CMK (cell line): ENCODE measurements around the gene PIK3C2G.

Experiments
- DNase-seq: peaks from one replicate; pipeline ENCODE4 v3.0.0-alpha.2; 2010; ENCODE audit warnings: low read depth

PIK3C2G gene

DNA sequence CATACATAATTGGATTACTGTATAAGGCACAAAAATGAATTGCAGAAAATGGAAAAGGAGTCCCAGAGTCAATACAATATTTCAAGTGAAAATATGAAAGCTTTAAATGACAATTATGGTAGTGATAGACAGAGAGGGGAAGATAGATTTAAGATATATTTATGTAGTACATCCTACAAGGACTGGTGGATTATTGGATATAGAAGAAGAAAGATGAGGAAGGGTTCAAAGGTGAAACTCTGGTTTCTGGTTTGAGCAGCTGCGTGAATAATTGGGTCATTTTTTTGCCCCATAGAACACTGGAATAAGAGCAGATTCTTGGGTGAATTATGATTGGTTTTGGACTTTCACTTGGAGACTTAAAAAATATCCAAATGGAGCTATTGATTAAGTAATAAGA lies 19.4 kb downstream of the PIK3C2G start:
- DNase-seq, result no peak

GRCh38 chr12:18281941-18282340 lies 20.6 kb downstream of the PIK3C2G start:
- no peak for DNase-seq

GRCh38 chr12:18283831-18284230 lies 22.5 kb downstream of the PIK3C2G start:
- DNase-seq, result no peak

- DNase-seq, result no peak
Observed at GRCh38 chr12:18284386-18284785, 23.1 kb downstream of the PIK3C2G start.

- DNase-seq, result no peak
Observed at GRCh38 chr12:18285161-18285560, 23.8 kb downstream of the PIK3C2G start.

- no peak for DNase-seq
Observed at GRCh38 chr12:18290386-18290785, 29.1 kb downstream of the PIK3C2G start.

GRCh38 chr12:18294889-18295288 lies 33.6 kb downstream of the PIK3C2G start:
- no peak for DNase-seq

DNA sequence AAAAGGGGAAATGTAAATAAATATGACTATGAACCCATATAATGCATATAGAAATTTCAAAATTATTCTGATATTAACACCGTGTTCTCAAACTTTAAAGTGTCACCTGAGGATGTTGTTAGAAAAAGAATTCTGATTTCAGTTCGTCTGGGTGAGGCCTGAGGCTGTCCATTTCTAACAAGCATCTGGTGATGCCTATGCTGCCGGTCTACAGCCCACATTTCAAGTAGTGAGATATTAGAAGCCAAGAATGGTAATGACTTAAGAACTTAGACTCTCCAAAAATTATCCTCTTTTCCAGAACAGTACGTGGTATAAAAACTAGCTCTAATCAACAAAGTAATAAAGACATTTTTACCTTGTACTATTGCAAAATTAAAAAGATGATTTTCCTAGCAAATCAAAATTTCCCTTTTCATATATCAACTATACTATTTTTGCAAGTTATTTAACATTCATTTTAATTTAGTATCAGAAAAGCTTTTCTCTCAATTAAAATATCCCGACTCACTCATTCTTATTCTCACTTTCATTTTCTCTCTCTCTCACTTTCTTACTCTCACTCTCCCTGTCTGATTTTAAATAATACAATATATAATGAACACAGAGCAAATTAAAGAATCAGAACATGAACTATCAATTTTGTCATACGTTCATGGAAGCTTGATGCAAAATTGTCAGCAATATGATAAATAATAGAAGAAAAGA lies 35.0 kb downstream of the PIK3C2G start:
- no peak for DNase-seq

GRCh38 chr12:18296909-18297280 lies 35.6 kb downstream of the PIK3C2G start:
- no peak for DNase-seq

DNA sequence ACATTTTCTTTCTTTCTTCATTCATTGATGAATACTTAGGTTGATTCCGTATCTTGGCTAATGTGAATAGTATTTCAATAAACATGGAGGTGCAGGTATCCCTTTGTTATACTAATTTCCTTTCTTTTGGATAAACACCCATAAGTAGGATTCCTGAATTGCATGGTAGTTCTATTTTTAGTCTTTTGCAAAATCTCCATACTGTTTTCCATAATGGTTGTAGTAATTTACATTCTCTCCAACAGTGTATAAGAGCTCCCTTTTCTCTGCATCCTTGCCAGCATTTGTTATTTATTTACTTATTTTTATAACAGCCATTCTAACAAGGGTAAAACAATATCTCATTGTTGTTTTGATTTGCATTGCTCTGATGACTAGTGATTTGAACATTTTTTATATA lies 36.6 kb downstream of the PIK3C2G start:
- DNase-seq, result no peak

GRCh38 chr12:18302809-18303430 lies 41.6 kb downstream of the PIK3C2G start:
- no peak for DNase-seq

DNA sequence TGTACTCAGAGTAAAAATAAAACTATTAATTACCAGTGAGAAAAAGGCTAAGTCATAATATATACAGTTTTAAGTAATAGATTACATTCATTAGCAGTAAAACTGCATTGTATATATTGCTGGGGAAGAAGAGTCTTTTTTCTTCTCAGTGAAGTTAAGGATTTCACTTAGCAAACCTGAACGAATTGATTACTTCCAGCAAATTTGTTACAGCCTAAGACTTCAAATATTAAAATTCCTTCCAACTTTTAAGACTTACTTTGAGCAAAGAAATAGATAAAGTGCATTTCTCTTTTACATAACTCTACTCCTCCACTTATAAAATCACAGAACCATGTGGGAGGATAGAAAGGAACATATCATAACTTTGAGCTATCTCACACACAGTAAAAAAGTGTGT lies 43.3 kb downstream of the PIK3C2G start:
- no peak for DNase-seq

GRCh38 chr12:18306311-18306710 lies 45.0 kb downstream of the PIK3C2G start:
- no peak for DNase-seq

GRCh38 chr12:18313306-18313705 lies 52.0 kb downstream of the PIK3C2G start:
- no peak for DNase-seq

DNA sequence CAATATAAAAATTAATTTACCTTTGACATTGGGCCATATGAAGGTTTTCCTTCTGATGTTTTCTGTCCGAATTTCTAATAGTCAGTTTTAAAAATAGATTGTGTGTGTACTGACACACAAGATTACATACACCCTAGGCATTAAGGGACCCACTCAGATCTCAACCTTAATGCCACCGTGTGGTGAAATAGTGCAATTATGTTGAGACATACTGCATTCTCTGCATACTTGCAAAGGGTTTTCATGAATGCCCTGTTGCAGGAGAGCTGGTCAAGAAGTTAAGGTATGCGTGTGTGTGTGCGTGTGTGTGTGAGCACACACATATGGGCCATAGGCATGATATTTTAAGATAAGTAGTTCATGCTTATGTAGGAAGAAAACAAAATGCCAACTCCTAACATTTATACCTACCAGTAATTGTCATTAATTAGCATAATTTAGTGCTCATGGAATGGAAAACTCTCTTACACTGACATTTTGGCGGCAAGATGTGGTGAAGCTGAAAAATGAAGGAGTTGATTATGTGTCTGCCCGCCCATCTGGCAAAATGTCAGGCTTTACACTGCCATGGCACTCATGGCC lies 58.8 kb downstream of the PIK3C2G start:
- no peak for DNase-seq

DNA sequence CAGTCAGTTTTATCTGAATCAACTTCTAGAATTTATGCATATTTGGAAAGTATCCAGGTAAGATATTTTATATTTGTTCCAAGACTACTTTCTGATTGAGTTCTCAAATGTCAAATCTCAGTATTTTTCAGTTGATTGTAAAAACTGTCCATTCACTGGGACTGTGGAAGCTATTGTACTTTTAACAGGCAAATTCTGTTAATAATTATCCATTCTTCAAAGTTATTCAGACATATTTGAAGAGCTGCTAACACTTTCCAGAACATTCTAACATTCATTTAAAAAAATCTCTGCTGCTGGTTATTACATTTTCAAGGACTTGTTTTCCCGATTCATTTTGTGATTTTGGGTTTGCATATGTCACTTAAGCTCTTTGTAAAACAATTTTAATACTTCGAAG lies 59.7 kb downstream of the PIK3C2G start:
- no peak for DNase-seq

DNA sequence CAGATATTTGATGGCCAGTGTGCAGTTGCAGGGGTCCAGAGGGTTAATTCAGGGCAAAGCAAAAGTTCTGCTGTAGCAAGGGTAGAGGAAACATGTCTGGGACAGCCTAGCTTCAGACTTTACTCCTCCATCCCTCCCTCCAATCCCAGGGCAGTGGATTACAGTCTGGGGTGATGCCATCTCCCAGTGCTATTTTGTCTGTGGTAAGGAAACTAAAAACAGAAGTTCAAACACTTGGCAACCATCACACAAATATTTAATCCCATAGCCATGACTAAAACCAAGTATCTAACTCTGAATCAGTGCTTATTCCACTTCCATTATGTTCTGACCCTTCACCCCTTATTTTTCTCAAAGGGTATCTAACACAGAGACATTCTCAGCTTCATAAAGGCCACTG lies 61.8 kb downstream of the PIK3C2G start:
- DNase-seq, result no peak

DNA sequence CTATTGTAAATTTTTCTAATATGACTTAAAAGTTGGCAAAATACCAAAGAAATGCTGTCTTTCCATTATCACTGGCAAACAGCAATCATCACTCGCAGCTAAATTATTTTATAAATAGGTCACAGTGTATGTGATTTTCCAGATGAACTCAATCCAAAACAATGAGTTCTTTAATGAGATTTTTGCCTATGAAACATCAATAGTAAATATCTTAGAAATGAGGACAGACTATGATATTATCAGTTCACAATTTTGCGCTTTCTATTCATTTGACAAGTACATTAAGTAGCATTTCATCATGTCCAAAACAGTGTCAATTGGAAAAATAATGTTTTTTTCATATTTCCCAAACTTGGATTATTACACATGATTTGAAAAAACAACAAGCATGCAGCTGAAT lies 65.7 kb downstream of the PIK3C2G start:
- no peak for DNase-seq

DNA sequence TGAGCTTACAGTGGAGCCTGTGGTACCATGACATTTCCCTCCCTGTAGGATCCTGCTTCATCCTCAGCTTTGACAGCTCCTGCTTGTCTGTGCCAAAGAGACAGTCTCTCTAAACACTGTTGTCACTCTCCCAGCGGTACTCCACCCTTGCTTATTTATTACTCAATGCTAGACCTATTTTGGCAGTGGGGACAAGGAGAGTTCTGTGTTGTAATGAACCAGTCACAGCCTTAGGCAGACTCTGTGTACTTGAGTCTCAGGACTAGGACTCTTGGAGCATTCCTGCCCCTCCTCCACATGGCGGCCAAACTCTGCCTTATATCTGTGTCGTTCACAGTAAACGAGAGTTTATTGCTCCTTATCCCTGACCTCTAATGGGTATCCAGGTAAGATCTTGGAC lies 70.9 kb downstream of the PIK3C2G start:
- no peak for DNase-seq

DNA sequence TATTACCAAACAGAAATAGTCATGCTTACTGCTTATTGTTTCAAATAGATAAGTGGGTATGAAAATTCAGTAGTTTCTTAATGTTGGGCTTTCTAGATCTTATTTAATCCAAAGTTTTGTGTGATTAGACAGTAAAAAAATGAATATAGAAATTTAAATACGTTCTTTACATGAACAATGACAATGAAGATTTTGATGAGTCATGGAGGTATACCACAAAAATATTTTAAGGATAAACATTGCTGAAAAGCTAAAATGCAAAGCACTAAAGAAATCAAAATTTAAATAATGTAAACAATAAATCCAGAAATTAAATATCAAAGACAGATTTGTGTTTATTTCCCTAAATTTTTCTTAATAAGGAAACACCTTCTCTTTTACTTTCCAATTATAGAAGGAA lies 78.3 kb downstream of the PIK3C2G start:
- DNase-seq, result no peak

- DNase-seq, result no peak
Observed at GRCh38 chr12:18340186-18340585, 78.9 kb downstream of the PIK3C2G start.

DNA sequence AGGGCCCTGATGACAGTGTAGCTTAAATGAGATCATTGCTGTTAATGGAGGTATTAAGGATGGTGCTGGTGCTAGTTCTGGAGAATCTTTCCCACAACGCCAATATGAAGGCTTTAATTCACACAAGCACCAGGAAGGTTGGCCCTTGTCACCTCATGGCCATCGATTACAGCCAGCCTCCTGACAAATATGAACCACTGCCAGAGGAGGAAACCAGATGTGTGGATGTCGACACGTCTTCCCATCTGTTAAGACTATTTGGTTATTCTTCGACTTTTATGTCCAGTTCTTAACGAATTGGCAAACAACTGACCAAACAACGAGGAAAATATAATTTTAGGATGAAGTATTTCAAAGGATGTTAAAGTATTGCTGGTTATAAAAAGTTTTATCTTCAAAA lies 79.5 kb downstream of the PIK3C2G start:
- no peak for DNase-seq

DNA sequence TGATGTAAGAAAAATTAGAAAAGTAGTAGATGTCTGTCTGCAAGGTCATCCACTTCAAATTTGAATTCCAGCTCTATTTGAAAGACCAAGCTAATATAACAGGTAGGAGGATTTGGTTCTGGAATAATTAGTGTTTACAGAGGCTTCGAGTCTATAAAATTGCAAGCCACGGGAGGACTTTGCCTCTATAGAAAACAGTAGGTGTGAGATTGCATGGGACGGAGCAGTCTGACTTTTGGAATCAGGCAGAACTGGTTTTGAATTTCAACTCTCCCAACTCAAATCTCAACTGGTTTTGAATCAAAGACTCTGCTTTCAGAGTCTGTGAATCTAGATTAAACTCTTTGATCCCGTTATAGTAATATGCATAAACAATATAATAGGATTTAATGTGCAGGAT lies 82.4 kb downstream of the PIK3C2G start:
- DNase-seq, result no peak
